HepG2 (cell line): ENCODE data around the gene MRPL50. TPM values are rescaled to one million over a fixed set of nuclear protein-coding genes. Genes with fewer than 3 reads are reported as not detected.

Experiments
- ARHGAP35 ChIP-seq: sonication (generic); formaldehyde crosslinking; IDR thresholded peaks from 2 replicates; pipeline ENCODE4 v1.9.0; 2022; ENCODE audit warnings: mild to moderate bottlenecking, inconsistent platforms, moderate library complexity, missing genetic modification reagents, borderline replicate concordance
- EEA1 ChIP-seq: sonication (generic); formaldehyde crosslinking; IDR thresholded peaks from 2 replicates; pipeline ENCODE4 v1.5.1; 2020; ENCODE audit warnings: mild to moderate bottlenecking, missing genetic modification reagents, borderline replicate concordance
- GATA4 ChIP-seq: sonication (generic); IDR thresholded peaks from 2 replicates; pipeline ENCODE4 v1.6.1; 2016; ENCODE audit warnings: antibody characterized with exemption, low read depth, borderline replicate concordance
- HOXA3 ChIP-seq: sonication (generic); formaldehyde crosslinking; IDR thresholded peaks from 2 replicates; pipeline ENCODE4 v1.5.0; 2020; ENCODE audit warnings: missing genetic modification reagents
- HOXA5 ChIP-seq: sonication (generic); formaldehyde crosslinking; IDR thresholded peaks from 2 replicates; pipeline ENCODE4 v1.4.0; 2020; ENCODE audit warnings: missing genetic modification reagents
- RAD21 ChIP-seq: fragments of 450-650 bp; formaldehyde crosslinking; IDR thresholded peaks from 2 replicates; pipeline ENCODE4 v1.5.0; 2020; ENCODE audit warnings: mild to moderate bottlenecking
- SKI ChIP-seq: fragments of 450-650 bp; IDR thresholded peaks from one replicate; pipeline ENCODE4 v1.6.1; 2018; ENCODE audit warnings: mild to moderate bottlenecking; ENCODE audit not compliant: partially characterized antibody
- SUZ12 ChIP-seq: fragments of 150-350 bp; IDR thresholded peaks from 2 replicates; pipeline ENCODE4 v1.6.1; 2014; ENCODE audit warnings: low read depth, low read length
- TAF15 ChIP-seq: fragments of 200-400 bp; formaldehyde crosslinking; IDR thresholded peaks from one replicate; pipeline ENCODE4 v1.6.1; 2018; ENCODE audit warnings: mild to moderate bottlenecking, low read depth, low read length; ENCODE audit not compliant: poor library complexity, severe bottlenecking
- ZNF292 ChIP-seq: sonication (generic); formaldehyde crosslinking; IDR thresholded peaks from 2 replicates; pipeline ENCODE4 v1.8.1; 2022; ENCODE audit warnings: mild to moderate bottlenecking, low read depth, missing genetic modification reagents, borderline replicate concordance
- ZNF619 ChIP-seq: sonication (generic); formaldehyde crosslinking; IDR thresholded peaks from 2 replicates; pipeline ENCODE4 v1.4.0; 2020; ENCODE audit warnings: mild to moderate bottlenecking, missing genetic modification reagents
- ZNF839 ChIP-seq: sonication (generic); formaldehyde crosslinking; IDR thresholded peaks from 2 replicates; pipeline ENCODE4 v1.4.0; 2020; ENCODE audit warnings: missing genetic modification reagents, mild to moderate bottlenecking, borderline replicate concordance
- ZSCAN12 ChIP-seq: sonication (generic); formaldehyde crosslinking; IDR thresholded peaks from 2 replicates; pipeline ENCODE4 v1.9.0; 2021; ENCODE audit warnings: mild to moderate bottlenecking, missing genetic modification reagents
- polyA plus RNA-seq, 8 experiments: library from polyadenylated mRNA; depleted of rRNA in 3 of 8; stranded (reverse) in 7 of 8; unstranded in 1 of 8; fragments of >200 nt; fragmentation: Illumina TruSeq in 4 of 8; extraction: Trizol in 4 of 8; gene quantifications; 2 replicates each; pipeline versions ENCODE4 v1.2.1 to v1.2.3, GENCODE V29; 2011 to 2016; ENCODE audit warnings: low read depth in 4 of 8, missing spikeins in 1 of 8, mixed read lengths in 1 of 8; ENCODE audit not compliant: insufficient read depth in 1 of 8
- total RNA-seq, 5 experiments: library from RNA; depleted of rRNA; stranded (reverse); fragments of >200 nt; fragmentation: Illumina TruSeq; extraction: Trizol; gene quantifications; 2 replicates each; pipeline ENCODE4 v1.2.3, GENCODE V29; 2016; ENCODE audit warnings: low read depth in 1 of 5
- TF ChIP-seq, protein P1 (sequence below): sonication (generic); formaldehyde crosslinking; IDR thresholded peaks from 2 replicates; pipeline ENCODE4 v1.4.0; 2020; ENCODE audit warnings: low read depth, missing genetic modification reagents
- TF ChIP-seq, protein P2 (sequence below): IDR thresholded peaks from 2 replicates; pipeline ENCODE4 v1.6.1; 2012; ENCODE audit warnings: inconsistent platforms
- TF ChIP-seq, protein P3 (sequence below): sonication (generic); formaldehyde crosslinking; conservative IDR thresholded peaks from 2 replicates; pipeline ENCODE4 v1.8.0; 2022; ENCODE audit warnings: missing genetic modification reagents
- TF ChIP-seq, protein P4 (sequence below): sonication (generic); formaldehyde crosslinking; IDR thresholded peaks from 2 replicates; pipeline ENCODE4 v1.5.1; 2020; ENCODE audit warnings: mild to moderate bottlenecking, missing genetic modification reagents, moderate library complexity
- TF ChIP-seq, protein P5 (sequence below): sonication (generic); formaldehyde crosslinking; IDR thresholded peaks from 2 replicates; pipeline ENCODE4 v1.8.0; 2023; ENCODE audit warnings: mild to moderate bottlenecking, missing genetic modification reagents
- TF ChIP-seq, protein P6 (sequence below): sonication (generic); formaldehyde crosslinking; conservative IDR thresholded peaks from 2 replicates; pipeline ENCODE4 v1.8.0; 2022; ENCODE audit warnings: low read depth, missing genetic modification reagents
- TF ChIP-seq, protein P7 (sequence below): sonication (generic); formaldehyde crosslinking; IDR thresholded peaks from 2 replicates; pipeline ENCODE4 v1.4.0; 2020; ENCODE audit warnings: missing genetic modification reagents

Gene MRPL50
- total and polyA plus RNA-seq, 2 of the 13 experiments (the other 11 are each of a cell fraction or from before 2014, with no cell fraction given) = 37.1 to 70.0 TPM

DNA sequence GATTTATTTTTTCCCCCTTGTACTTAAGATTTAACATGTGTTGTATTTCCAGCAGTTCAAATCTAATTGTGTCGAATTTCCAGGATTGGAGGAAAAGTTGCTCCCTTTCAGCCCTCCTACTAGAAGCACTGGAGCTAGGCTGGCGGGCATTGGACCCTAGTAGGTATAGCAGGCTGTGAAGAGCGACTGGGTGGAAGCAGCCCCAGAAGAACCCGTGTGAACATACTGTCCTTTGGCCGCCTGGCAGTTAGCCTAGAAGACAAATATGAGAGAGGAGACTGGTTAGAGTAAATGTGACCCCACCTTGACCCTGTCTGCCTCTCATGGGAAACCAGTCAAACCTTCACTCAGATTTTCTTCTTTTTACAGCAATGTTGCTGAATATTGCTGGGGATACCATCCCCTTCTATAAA is 23.2 kb upstream of the MRPL50 start (continued):
- TF ChIP-seq, protein P1, sequence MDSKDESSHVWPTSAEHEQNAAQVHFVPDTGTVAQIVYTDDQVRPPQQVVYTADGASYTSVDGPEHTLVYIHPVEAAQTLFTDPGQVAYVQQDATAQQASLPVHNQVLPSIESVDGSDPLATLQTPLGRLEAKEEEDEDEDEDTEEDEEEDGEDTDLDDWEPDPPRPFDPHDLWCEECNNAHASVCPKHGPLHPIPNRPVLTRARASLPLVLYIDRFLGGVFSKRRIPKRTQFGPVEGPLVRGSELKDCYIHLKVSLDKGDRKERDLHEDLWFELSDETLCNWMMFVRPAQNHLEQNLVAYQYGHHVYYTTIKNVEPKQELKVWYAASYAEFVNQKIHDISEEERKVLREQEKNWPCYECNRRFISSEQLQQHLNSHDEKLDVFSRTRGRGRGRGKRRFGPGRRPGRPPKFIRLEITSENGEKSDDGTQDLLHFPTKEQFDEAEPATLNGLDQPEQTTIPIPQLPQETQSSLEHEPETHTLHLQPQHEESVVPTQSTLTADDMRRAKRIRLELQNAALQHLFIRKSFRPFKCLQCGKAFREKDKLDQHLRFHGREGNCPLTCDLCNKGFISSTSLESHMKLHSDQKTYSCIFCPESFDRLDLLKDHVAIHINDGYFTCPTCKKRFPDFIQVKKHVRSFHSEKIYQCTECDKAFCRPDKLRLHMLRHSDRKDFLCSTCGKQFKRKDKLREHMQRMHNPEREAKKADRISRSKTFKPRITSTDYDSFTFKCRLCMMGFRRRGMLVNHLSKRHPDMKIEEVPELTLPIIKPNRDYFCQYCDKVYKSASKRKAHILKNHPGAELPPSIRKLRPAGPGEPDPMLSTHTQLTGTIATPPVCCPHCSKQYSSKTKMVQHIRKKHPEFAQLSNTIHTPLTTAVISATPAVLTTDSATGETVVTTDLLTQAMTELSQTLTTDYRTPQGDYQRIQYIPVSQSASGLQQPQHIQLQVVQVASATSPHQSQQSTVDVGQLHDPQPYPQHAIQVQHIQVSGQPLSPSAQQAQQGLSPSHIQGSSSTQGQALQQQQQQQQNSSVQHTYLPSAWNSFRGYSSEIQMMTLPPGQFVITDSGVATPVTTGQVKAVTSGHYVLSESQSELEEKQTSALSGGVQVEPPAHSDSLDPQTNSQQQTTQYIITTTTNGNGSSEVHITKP (CRISPR knock-in tag) = no peak
- TF ChIP-seq TAF15 (no peak), RAD21 (CRISPR knock-in tag) (no peak), SKI (peak; percentile 99), ZSCAN12 (no peak), HOXA5 (CRISPR knock-in tag) (no peak), ZNF292 (CRISPR knock-in tag) (peak; percentile 91; the same call in 1 of the 2 replicates), EEA1 (CRISPR knock-in tag) (no peak), GATA4 (no peak), SUZ12 (no peak), HOXA3 (CRISPR knock-in tag) (peak; percentile 75), ARHGAP35 (CRISPR knock-in tag) (no peak), ZNF619 (no peak), ZNF839 (CRISPR knock-in tag) (no peak)
- TF ChIP-seq, protein P2, sequence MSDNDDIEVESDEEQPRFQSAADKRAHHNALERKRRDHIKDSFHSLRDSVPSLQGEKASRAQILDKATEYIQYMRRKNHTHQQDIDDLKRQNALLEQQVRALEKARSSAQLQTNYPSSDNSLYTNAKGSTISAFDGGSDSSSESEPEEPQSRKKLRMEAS = peak; percentile 50
- TF ChIP-seq, protein P3, sequence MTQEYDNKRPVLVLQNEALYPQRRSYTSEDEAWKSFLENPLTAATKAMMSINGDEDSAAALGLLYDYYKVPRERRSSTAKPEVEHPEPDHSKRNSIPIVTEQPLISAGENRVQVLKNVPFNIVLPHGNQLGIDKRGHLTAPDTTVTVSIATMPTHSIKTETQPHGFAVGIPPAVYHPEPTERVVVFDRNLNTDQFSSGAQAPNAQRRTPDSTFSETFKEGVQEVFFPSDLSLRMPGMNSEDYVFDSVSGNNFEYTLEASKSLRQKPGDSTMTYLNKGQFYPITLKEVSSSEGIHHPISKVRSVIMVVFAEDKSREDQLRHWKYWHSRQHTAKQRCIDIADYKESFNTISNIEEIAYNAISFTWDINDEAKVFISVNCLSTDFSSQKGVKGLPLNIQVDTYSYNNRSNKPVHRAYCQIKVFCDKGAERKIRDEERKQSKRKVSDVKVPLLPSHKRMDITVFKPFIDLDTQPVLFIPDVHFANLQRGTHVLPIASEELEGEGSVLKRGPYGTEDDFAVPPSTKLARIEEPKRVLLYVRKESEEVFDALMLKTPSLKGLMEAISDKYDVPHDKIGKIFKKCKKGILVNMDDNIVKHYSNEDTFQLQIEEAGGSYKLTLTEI (CRISPR knock-in tag) = no peak
- TF ChIP-seq, protein P4, sequence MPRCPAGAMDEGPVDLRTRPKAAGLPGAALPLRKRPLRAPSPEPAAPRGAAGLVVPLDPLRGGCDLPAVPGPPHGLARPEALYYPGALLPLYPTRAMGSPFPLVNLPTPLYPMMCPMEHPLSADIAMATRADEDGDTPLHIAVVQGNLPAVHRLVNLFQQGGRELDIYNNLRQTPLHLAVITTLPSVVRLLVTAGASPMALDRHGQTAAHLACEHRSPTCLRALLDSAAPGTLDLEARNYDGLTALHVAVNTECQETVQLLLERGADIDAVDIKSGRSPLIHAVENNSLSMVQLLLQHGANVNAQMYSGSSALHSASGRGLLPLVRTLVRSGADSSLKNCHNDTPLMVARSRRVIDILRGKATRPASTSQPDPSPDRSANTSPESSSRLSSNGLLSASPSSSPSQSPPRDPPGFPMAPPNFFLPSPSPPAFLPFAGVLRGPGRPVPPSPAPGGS = 0 out of 2 replicates have a peak, but pooled peaks have one; percentile 62
- TF ChIP-seq, protein P5, sequence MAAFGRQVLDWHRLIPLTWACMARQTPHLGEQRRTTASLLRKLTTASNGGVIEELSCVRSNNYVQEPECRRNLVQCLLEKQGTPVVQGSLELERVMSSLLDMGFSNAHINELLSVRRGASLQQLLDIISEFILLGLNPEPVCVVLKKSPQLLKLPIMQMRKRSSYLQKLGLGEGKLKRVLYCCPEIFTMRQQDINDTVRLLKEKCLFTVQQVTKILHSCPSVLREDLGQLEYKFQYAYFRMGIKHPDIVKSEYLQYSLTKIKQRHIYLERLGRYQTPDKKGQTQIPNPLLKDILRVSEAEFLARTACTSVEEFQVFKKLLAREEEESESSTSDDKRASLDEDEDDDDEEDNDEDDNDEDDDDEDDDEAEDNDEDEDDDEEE (CRISPR knock-in tag) = 0 out of 2 replicates have a peak, but pooled peaks have one; percentile 40
- TF ChIP-seq, protein P6, sequence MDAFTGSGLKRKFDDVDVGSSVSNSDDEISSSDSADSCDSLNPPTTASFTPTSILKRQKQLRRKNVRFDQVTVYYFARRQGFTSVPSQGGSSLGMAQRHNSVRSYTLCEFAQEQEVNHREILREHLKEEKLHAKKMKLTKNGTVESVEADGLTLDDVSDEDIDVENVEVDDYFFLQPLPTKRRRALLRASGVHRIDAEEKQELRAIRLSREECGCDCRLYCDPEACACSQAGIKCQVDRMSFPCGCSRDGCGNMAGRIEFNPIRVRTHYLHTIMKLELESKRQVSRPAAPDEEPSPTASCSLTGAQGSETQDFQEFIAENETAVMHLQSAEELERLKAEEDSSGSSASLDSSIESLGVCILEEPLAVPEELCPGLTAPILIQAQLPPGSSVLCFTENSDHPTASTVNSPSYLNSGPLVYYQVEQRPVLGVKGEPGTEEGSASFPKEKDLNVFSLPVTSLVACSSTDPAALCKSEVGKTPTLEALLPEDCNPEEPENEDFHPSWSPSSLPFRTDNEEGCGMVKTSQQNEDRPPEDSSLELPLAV (CRISPR knock-in tag) = no peak
- TF ChIP-seq, protein P7, sequence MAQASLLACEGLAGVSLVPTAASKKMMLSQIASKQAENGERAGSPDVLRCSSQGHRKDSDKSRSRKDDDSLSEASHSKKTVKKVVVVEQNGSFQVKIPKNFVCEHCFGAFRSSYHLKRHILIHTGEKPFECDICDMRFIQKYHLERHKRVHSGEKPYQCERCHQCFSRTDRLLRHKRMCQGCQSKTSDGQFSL (CRISPR knock-in tag) = no peak
